ENCODE data around the gene SUPT3H. TPM values are rescaled to one million over a fixed set of nuclear protein-coding genes. Genes with fewer than 3 reads are reported as not detected.

SUPT3H gene
- total RNA-seq, 4 donors from 2014 or later, result 1.6 to 5.6 (median 3.8) TPM

DNA sequence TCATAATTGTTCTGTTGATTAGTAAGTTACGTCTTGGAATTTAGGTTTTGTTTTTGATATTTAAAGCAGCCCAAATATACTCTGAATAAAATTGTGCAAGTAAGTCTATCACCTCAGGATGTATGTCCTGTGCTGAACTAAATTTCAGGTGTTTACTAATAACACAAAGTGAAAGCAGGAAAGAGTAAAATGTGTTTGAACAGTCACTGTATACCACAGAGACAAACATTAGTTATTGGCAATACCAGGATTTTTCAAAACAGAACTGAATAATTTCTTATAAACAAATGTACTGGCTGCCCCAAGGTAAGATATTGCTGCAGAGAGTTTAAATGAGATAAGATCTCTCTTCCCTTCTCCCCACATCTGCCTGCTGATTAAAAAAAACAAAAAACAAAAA is 454.3 kb downstream of the SUPT3H start:
- no peak for DNase-seq (ENCODE audit: low spot score in 2 of 2)
- H3K4me3 ChIP-seq (ENCODE audit: low read depth, poor library complexity, severe bottlenecking), result no peak overlapping the region
- TF ChIP-seq POLR2A (IDR thresholded peaks at IDR 0.05) (no peak), CTCF (IDR thresholded peaks at IDR 0.05) (no peak)
- WGBS, 2 donors, result 73 to 76% methylated on average over 1 of the region's 1 CpG
- intact Hi-C loops (cut with DNase I; ENCODE audit: low total_unique reads), result no loop called here

GRCh38 chr6:44921798-44922197 is 455.9 kb downstream of the SUPT3H start:
- H3K4me3 ChIP-seq (ENCODE audit: low read depth, poor library complexity, severe bottlenecking), result no peak overlapping the region

GRCh38 chr6:44920952-44921491 is 456.7 kb downstream of the SUPT3H start:
- no peak for DNase-seq (ENCODE audit: low spot score in 2 of 2)
- WGBS, 2 donors, result 71% methylated on average over 5 of the region's 5 CpGs
- TF ChIP-seq CTCF (IDR thresholded peaks at IDR 0.05), result no peak
- no peak for TF ChIP-seq POLR2A (IDR thresholded peaks at IDR 0.05)
- no peak overlapping the region for H3K4me3 ChIP-seq (ENCODE audit: low read depth, poor library complexity, severe bottlenecking)
- intact Hi-C loops (cut with DNase I; ENCODE audit: low total_unique reads), result no loop called here

More at GRCh38 chr6:44921798-44922197, 455.9 kb downstream of the SUPT3H start:
- no peak for TF ChIP-seq POLR2A (IDR thresholded peaks at IDR 0.05)
- no peak for TF ChIP-seq CTCF (IDR thresholded peaks at IDR 0.05)
- intact Hi-C loops (cut with DNase I; ENCODE audit: low total_unique reads), result no loop called here
- WGBS, 2 donors, result 64 to 68% methylated on average over 3 of the region's 3 CpGs
- no peak for DNase-seq (ENCODE audit: low spot score in 2 of 2)

GRCh38 chr6:44918671-44919296 is 458.9 kb downstream of the SUPT3H start:
- intact Hi-C loops (cut with DNase I; ENCODE audit: low total_unique reads), result no loop called here
- no peak for TF ChIP-seq POLR2A (IDR thresholded peaks at IDR 0.05)
- no peak for TF ChIP-seq CTCF (IDR thresholded peaks at IDR 0.05)
- no peak overlapping the region for H3K4me3 ChIP-seq (ENCODE audit: low read depth, poor library complexity, severe bottlenecking)
- DNase-seq (ENCODE audit: low spot score in 2 of 2), result no peak
- WGBS, 2 donors, result 50 to 58% methylated on average over 6 of the region's 6 CpGs

- H3K4me3 ChIP-seq (ENCODE audit: low read depth, poor library complexity, severe bottlenecking), result no peak overlapping the region
- no peak for TF ChIP-seq CTCF (IDR thresholded peaks at IDR 0.05)
- TF ChIP-seq POLR2A (IDR thresholded peaks at IDR 0.05), result no peak
- 52 to 65% methylated on average over 2 of the region's 2 CpGs for WGBS, 2 donors
- DNase-seq (ENCODE audit: low spot score in 2 of 2), result no peak
- intact Hi-C loops (cut with DNase I; ENCODE audit: low total_unique reads), result no loop called here
Observed at GRCh38 chr6:44917430-44917829, 460.3 kb downstream of the SUPT3H start.

DNA sequence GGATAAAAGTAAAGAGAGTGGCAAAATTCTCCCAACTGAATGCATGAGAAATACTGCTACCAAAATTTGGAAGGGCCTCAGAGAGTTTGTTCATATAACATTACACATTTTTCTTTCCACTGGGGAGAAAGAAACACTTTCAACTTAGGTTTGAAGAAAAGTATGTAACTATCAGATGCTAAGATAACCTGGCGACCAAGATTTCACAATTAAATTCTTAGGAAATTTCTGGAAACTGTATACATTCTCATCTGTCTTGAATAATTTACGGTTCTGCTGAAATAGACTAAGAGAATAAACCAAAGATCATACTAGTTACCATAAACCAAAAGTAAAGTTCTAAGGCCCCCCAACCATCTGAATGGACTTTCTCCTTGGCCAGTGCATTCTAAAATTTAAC is 462.6 kb downstream of the SUPT3H start:
- 91 to 95% methylated on average over 2 of the region's 2 CpGs for WGBS, 2 donors
- intact Hi-C loops (cut with DNase I; ENCODE audit: low total_unique reads), result no loop called here

More for the DNA sequence above, 462.6 kb downstream of the SUPT3H start:
- TF ChIP-seq POLR2A (IDR thresholded peaks at IDR 0.05) (no peak), CTCF (IDR thresholded peaks at IDR 0.05) (no peak)
- DNase-seq (ENCODE audit: low spot score in 2 of 2), result no peak
- H3K4me3 ChIP-seq (ENCODE audit: low read depth, poor library complexity, severe bottlenecking), result no peak overlapping the region

Data from lower leg skin (tissue), 4 donors.